Pancreas (tissue), 10 donors: ENCODE results near the gene UBC. TPM values are rescaled to one million over a fixed set of nuclear protein-coding genes. Genes with fewer than 3 reads are reported as not detected.

Source experiments
- ATAC-seq, 4 donors: fragments of 200-7000 bp; cut with Tn5 transposase; one replicate each; pipeline versions ENCODE4 v1.8.0 to v1.9.1; 2020; ENCODE audit warnings: mild to moderate bottlenecking in 4 of 4, moderate library complexity in 4 of 4
- DNase-seq, 6 donors: peaks; one replicate each; pipeline ENCODE4 v3.0.0-alpha.2; 2020
- FAIRE-seq: peaks from 2 replicates; lab custom pipeline; 2012; peaks lifted over from hg19 to GRCh38; lab: Jason Lieb, UNC
- H3K27ac ChIP-seq, 4 donors: fragments of 200-600 bp; sonication (generic); 1 replicate in 3 of 4; 2 replicates in 1 of 4; pipeline versions ENCODE4 v1.5.0 to v1.8.0; 2020
- H3K27me3 ChIP-seq, 4 donors: fragments of 200-600 bp; one replicate each; pipeline ENCODE4 v1.8.0; 2021
- H3K36me3 ChIP-seq, 3 donors: fragments of 200-600 bp; sonication (generic) in 1 of 3; one replicate each; pipeline versions ENCODE4 v1.5.0 to v1.8.0; 2020 to 2021
- H3K4me1 ChIP-seq, 3 donors: fragments of 200-600 bp; one replicate each; pipeline ENCODE4 v1.8.0; 2021
- H3K4me3 ChIP-seq, 4 donors: fragments of 200-600 bp; sonication (generic) in 2 of 4; one replicate each; pipeline versions ENCODE4 v1.5.0 to v1.8.0; 2020 to 2021
- H3K9me3 ChIP-seq, 4 donors: fragments of 200-600 bp; one replicate each; pipeline ENCODE4 v1.8.0; 2021
- WGBS, 2 donors: extraction: QIAGEN DNeasy Blood & Tissue Kit; methylation state at CpG; one replicate each; pipeline ENCODE4 v1.1.7; 2013; 5-methylcytosine and 5-hydroxymethylcytosine counted together
- intact Hi-C, 3 donors: fragments of 100-400 bp; cut with DNase I; formaldehyde crosslinking; loops; one replicate each; pipeline versions ENCODE4 v1.11.1 to v1.14.2; 2022
- polyA plus RNA-seq, 2 donors: library from polyadenylated mRNA; stranded (reverse); fragments of 200-250 nt; gene quantifications; one replicate each; pipeline ENCODE4 v1.2.3, GENCODE V29; 2013
- total RNA-seq, 6 donors: library from RNA; stranded (reverse); fragmentation: NEBNext Ultra II Directional in 4 of 6; extraction: Animal tissue kit (Norgen Biotek cat#: 25700) in 4 of 6; gene quantifications; one replicate each; pipeline versions ENCODE4 v1.2.1 to v1.2.4, GENCODE V29; 2021 to 2023
- TF ChIP-seq, protein P1 (sequence below), 4 donors: fragments of 200-600 bp; sonication (generic) in 3 of 4; IDR thresholded peaks; one replicate each; pipeline versions ENCODE4 v1.5.0 to v1.8.0; 2021; ENCODE audit warnings: antibody characterized with exemption in 4 of 4
- donor health status: healthy with polysubstance abuse.
- donor health status: DM: no; HTN: no; CAD: no; lungs with moderate emphysema.
- donor health status: DM: no; HTN: no; CAD: no.
- donor health status: control.
- donor health status: control.
- donor health status: Bipolar disorder and iron deficiency.
- donor health status: DM: yes; HTN: yes; CAD: no.
- donor health status: DM: no; HTN: no; CAD: no.
- donor health status: DM: no; HTN: no; CAD: no.
- donor health status: DM: yes; HTN: yes; CAD: no.

UBC gene
- total RNA-seq = 100 to 1,000 TPM; 353 to 495 (median 423) TPM
- 100 to 1,000 TPM; 528 to 605 TPM for polyA plus RNA-seq

DNA sequence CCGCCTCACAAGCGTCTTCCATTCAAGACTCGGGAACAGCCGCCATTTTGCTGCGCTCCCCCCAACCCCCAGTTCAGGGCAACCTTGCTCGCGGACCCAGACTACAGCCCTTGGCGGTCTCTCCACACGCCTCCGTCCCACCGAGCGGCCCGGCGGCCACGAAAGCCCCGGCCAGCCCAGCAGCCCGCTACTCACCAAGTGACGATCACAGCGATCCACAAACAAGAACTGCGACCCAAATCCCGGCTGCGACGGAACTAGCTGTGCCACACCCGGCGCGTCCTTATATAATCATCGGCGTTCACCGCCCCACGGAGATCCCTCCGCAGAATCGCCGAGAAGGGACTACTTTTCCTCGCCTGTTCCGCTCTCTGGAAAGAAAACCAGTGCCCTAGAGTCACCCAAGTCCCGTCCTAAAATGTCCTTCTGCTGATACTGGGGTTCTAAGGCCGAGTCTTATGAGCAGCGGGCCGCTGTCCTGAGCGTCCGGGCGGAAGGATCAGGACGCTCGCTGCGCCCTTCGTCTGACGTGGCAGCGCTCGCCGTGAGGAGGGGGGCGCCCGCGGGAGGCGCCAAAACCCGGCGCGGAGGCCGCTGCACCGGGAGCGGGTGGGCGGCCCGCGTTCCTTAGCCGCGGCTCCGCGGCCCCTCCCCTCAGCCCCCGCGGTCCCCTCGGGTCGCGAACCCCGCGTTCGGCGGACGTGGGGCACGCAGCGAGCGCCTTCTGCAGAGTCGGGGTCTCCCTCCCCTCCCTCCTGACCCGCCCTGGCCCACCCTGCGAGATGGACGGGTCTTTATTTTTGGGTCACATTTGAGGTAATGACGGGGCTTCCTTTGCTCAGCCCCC, at the start of gene UBC:
Gene UBC (minus strand): TSS at position 259 of the 847 bp plus-strand sequence. CDS start 879 bp downstream, outside the sequence.
- TF ChIP-seq, protein P1, sequence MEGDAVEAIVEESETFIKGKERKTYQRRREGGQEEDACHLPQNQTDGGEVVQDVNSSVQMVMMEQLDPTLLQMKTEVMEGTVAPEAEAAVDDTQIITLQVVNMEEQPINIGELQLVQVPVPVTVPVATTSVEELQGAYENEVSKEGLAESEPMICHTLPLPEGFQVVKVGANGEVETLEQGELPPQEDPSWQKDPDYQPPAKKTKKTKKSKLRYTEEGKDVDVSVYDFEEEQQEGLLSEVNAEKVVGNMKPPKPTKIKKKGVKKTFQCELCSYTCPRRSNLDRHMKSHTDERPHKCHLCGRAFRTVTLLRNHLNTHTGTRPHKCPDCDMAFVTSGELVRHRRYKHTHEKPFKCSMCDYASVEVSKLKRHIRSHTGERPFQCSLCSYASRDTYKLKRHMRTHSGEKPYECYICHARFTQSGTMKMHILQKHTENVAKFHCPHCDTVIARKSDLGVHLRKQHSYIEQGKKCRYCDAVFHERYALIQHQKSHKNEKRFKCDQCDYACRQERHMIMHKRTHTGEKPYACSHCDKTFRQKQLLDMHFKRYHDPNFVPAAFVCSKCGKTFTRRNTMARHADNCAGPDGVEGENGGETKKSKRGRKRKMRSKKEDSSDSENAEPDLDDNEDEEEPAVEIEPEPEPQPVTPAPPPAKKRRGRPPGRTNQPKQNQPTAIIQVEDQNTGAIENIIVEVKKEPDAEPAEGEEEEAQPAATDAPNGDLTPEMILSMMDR (IDR thresholded peaks at IDR 0.05) = no peak
- DNase-seq = peak; percentile 85 to 98 (median 93)
- Histone ChIP-seq H3K9me3 (no peaks in the 10 kb centered on the region), H3K36me3 (peaks cover 0 to 25% (median 0%) of the 10 kb centered on the region in 3 donors), H3K4me1 (peaks cover 33 to 48% (median 43%) of the 10 kb centered on the region in 3 donors), H3K27me3 (no peaks in the 10 kb centered on the region), H3K4me3 (peak within 1 kb of the TSS; percentile 56 to 86 (median 65)), H3K27ac (peak within 1 kb of the TSS; percentile 97 to 100 (median 98))
- no peak for FAIRE-seq
- 0 to 1% methylated on average over 59 to 85 of the region's 85 CpGs for WGBS, 2 donors
- ATAC-seq = peak; percentile 61 to 67 (median 64)
- intact Hi-C loops = no loop called here

DNA sequence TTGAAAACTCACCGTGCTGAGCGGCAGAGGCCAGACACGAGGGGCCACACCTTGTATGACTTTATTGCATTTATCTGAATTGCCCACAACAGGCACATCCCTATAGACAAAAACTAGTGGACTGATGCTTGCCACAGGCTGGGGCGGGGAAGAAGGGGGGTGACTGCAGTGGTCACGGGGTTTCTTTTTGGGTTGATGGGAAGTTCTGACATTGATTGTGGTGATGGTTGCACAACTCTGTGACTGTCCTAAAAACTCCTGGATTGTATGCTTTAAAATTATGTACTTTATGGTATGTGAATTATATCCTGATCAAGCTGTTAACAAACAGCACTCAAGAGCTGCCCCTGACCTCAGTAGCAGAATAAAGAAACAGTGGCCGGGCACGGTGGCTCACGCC, 48.8 kb upstream of the UBC start:
- Histone ChIP-seq H3K36me3 (peaks cover 0 to 61% (median 17%) of the 10 kb centered on the region in 3 donors), H3K27ac (no peak overlapping the region), H3K4me3 (no peak overlapping the region), H3K4me1 (no peaks in the 10 kb centered on the region), H3K9me3 (no peaks in the 10 kb centered on the region), H3K27me3 (no peaks in the 10 kb centered on the region)
- no peak for FAIRE-seq
- WGBS, 2 donors = 96% methylated on average over 8 of the region's 8 CpGs
- intact Hi-C loops = no loop called here
- DNase-seq = no peak
- TF ChIP-seq, protein P1 (IDR thresholded peaks at IDR 0.05) = no peak
- ATAC-seq = no peak

DNA sequence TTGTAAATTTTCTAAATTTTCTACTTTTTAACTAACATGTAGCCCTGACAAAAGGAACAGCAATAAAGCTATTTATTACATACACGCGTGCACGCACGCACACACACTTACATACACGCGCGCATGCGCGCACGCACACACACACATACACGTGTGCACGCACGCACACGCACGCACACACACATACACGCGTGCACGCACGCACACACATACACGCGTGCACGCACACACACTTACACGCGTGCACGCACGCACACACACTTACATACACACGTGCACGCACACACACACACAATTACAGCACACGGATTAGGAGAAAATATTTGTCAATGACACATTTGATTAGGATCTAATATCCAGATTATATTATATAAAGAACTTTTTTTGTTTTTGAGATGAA, 46.6 kb upstream of the UBC start:
- H3K36me3 ChIP-seq = peaks cover 0 to 53% (median 17%) of the 10 kb centered on the region in 3 donors
- FAIRE-seq (no peak), ATAC-seq (no peak), DNase-seq (no peak)
- no peak overlapping the region for H3K4me3 ChIP-seq
- H3K4me1 ChIP-seq = no peaks in the 10 kb centered on the region
- intact Hi-C loops = no loop called here
- no peak overlapping the region for H3K27ac ChIP-seq
- TF ChIP-seq, protein P1 (IDR thresholded peaks at IDR 0.05) = no peak
- H3K27me3 ChIP-seq = no peaks in the 10 kb centered on the region
- H3K9me3 ChIP-seq = no peaks in the 10 kb centered on the region
- WGBS, 2 donors = 90 to 93% methylated on average over 29 of the region's 29 CpGs

DNA sequence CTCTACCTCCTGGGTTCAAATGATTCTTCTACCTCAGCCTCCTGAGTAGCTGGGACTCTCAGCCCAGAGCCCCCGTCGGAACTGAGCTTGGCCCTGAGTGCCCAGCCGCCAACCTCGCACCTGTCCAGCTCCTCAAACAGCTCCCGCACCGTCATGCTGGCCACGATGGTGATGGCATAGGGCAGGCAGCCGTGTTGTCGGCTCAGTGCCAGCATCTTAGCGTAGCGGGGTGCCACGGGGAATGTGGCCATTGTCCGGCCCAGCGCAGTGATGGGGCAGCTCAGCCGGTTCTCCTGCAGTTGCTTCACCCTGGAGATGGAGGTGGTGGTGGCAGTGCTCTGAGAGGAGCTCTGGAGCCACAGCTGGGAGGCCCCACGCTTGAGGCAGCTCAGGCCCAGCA, 42.1 kb upstream of the UBC start:
- no peak for ATAC-seq
- Histone ChIP-seq H3K27me3 (no peaks in the 10 kb centered on the region), H3K4me1 (no peaks in the 10 kb centered on the region), H3K4me3 (no peak overlapping the region), H3K9me3 (no peaks in the 10 kb centered on the region), H3K36me3 (peaks cover 0 to 37% (median 8%) of the 10 kb centered on the region in 3 donors), H3K27ac (no peak overlapping the region)
- WGBS, 2 donors = 92 to 93% methylated on average over 16 of the region's 16 CpGs
- FAIRE-seq = no peak
- intact Hi-C loops = no loop called here
- TF ChIP-seq, protein P1 (IDR thresholded peaks at IDR 0.05) = no peak
- no peak for DNase-seq

DNA sequence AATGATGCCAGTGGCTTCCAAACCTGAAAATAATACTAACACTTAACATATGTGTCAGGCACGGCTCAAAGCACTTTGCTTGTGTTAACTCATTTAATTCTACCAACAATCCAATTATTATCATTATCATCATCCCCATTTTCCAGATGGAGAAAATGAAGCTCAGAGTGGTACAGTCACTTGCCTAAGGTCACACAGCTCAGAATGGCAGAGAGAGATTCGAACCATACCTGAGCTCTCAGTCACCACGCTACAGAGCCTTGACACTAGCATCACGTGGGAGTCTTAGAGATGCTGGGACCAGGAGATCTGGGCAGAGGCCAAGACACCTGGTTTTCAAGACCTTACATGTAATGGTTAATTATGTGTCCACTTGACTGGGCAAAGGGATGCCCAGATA, 40.3 kb upstream of the UBC start:
- Histone ChIP-seq H3K36me3 (peaks cover 0 to 39% (median 5%) of the 10 kb centered on the region in 3 donors), H3K9me3 (no peaks in the 10 kb centered on the region), H3K27ac (no peak overlapping the region), H3K4me1 (no peaks in the 10 kb centered on the region), H3K27me3 (no peaks in the 10 kb centered on the region), H3K4me3 (no peak overlapping the region)
- TF ChIP-seq, protein P1 (IDR thresholded peaks at IDR 0.05) = no peak
- DNase-seq (no peak), FAIRE-seq (no peak), ATAC-seq (no peak)
- intact Hi-C loops = no loop called here
- WGBS, 2 donors = 97 to 99% methylated on average over 4 of the region's 4 CpGs
